ENCODE measurements around the gene H2AZ2.
"Not testable (repeated sequence)": the region's sequence is repeated elsewhere in the genome, so short reads cannot be mapped to it uniquely, and the experiment has no call there.

Gene H2AZ2

GRCh38 chr7:44881066-44881600, 33.2 kb upstream of the H2AZ2 start:
- no peak for TF ChIP-seq CTCF (conservative IDR thresholded peaks at IDR 0.05)
- no peak overlapping the region for H3K27ac ChIP-seq

- no peak overlapping the region for H3K27ac ChIP-seq
Measured at GRCh38 chr7:44880317-44881018, 32.6 kb upstream of the H2AZ2 start.

GRCh38 chr7:44876393-44876792, 28.5 kb upstream of the H2AZ2 start:
- no peak for TF ChIP-seq CTCF (conservative IDR thresholded peaks at IDR 0.05)
- no peak overlapping the region for H3K27ac ChIP-seq

More at GRCh38 chr7:44880317-44881018, 32.6 kb upstream of the H2AZ2 start:
- TF ChIP-seq CTCF (conservative IDR thresholded peaks at IDR 0.05) = no peak

GRCh38 chr7:44875241-44875640, 27.4 kb upstream of the H2AZ2 start:
- no peak for TF ChIP-seq CTCF (conservative IDR thresholded peaks at IDR 0.05)
- no peak overlapping the region for H3K27ac ChIP-seq

- H3K27ac ChIP-seq = no peak overlapping the region
- no peak for TF ChIP-seq CTCF (conservative IDR thresholded peaks at IDR 0.05)
Measured at GRCh38 chr7:44872787-44873186, 24.9 kb upstream of the H2AZ2 start.

GRCh38 chr7:44871918-44872317, 24.0 kb upstream of the H2AZ2 start:
- H3K27ac ChIP-seq = not testable (repeated sequence)

- not testable (repeated sequence) for H3K27ac ChIP-seq
Measured at GRCh38 chr7:44870780-44871179, 22.9 kb upstream of the H2AZ2 start.

GRCh38 chr7:44870336-44870735, 22.4 kb upstream of the H2AZ2 start:
- not testable (repeated sequence) for H3K27ac ChIP-seq

GRCh38 chr7:44867073-44867995, 19.4 kb upstream of the H2AZ2 start:
- no peak overlapping the region for H3K27ac ChIP-seq
- TF ChIP-seq CTCF (conservative IDR thresholded peaks at IDR 0.05) = no peak

- not testable (repeated sequence) for H3K27ac ChIP-seq
Measured at GRCh38 chr7:44861949-44862348, 14.1 kb upstream of the H2AZ2 start.

Measured in VCaP (cell line).